T-helper 17 cell (primary cell): ENCODE measurements around the gene STT3B. TPM values are rescaled to one million over a fixed set of nuclear protein-coding genes. Genes with fewer than 3 reads are reported as not detected.

Experiments used
- ATAC-seq: fragments of 150-1000 bp; cut with Tn5 transposase; 2 replicates; pipeline ENCODE4 v1.10.0; 2021; ENCODE audit warnings: mild to moderate bottlenecking, moderate library complexity
- DNase-seq, 3 donors: peaks; one replicate each; pipeline versions ENCODE4 v3.0.0 to v3.0.0-alpha.2; 2020 to 2021
- H3K9me3 ChIP-seq: one replicate; pipeline ENCODE4 v1.7.0; 2013; ENCODE audit warnings: low read length, mild to moderate bottlenecking; ENCODE audit not compliant: control insufficient read depth, poor library complexity, severe bottlenecking
- H3K27ac Mint-ChIP-seq: one replicate; pipeline ENCODE4 v1.8.0; 2022; ENCODE audit warnings: mild to moderate bottlenecking, moderate library complexity, mixed read lengths
- H3K27me3 Mint-ChIP-seq: one replicate; pipeline ENCODE4 v1.8.0; 2022; ENCODE audit warnings: mixed read lengths
- H3K36me3 Mint-ChIP-seq: one replicate; pipeline ENCODE4 v1.8.0; 2022; ENCODE audit warnings: low read depth, mixed read lengths
- H3K4me1 Mint-ChIP-seq: one replicate; pipeline ENCODE4 v1.8.0; 2022; ENCODE audit warnings: mild to moderate bottlenecking, mixed read lengths
- H3K4me3 Mint-ChIP-seq: one replicate; pipeline ENCODE4 v1.8.0; 2022; ENCODE audit warnings: mild to moderate bottlenecking, moderate library complexity, mixed read lengths
- total RNA-seq, 4 donors: library from RNA in 2 of 4; stranded (reverse) in 2 of 4; gene quantifications; one replicate each; pipeline ENCODE4 v1.2.3 and lab custom pipeline; 2022 to 2026

STT3B gene
- 100 to 1,000 TPM; 125 to 151 TPM for total RNA-seq
- total RNA-seq (lab: John Stamatoyannopoulos, UW) = 273 to 275 reads per million in 2 donors

- no peaks in the 10 kb centered on the region for H3K9me3 ChIP-seq
- DNase-seq (peak; percentile 64 to 76 (median 73)), ATAC-seq (peak; percentile 60)
- H3K4me3 Mint-ChIP-seq = peak within 1 kb of the TSS; percentile 97
- peaks cover 19% of the 10 kb centered on the region for H3K4me1 Mint-ChIP-seq
- peaks cover 2% of the 10 kb centered on the region for H3K36me3 Mint-ChIP-seq
- no peaks in the 10 kb centered on the region for H3K27me3 Mint-ChIP-seq
- H3K27ac Mint-ChIP-seq = peak within 1 kb of the TSS; percentile 96
Observed at GRCh38 chr3:31532587-31533168, at the start of gene STT3B. Gene STT3B (plus strand): TSS chr3:31532925. CDS start chr3:31532999, 74 bp downstream.

- Mint-ChIP-seq H3K27ac (no peak overlapping the region), H3K27me3 (no peaks in the 10 kb centered on the region), H3K4me3 (no peak overlapping the region), H3K36me3 (peaks cover 2% of the 10 kb centered on the region), H3K4me1 (no peaks in the 10 kb centered on the region)
- no peak for DNase-seq
- ATAC-seq = no peak
- H3K9me3 ChIP-seq = no peaks in the 10 kb centered on the region
Observed at GRCh38 chr3:31483776-31484175, 48.9 kb upstream of the STT3B start.

- DNase-seq = no peak
- H3K27me3 Mint-ChIP-seq = no peaks in the 10 kb centered on the region
- no peak overlapping the region for H3K27ac Mint-ChIP-seq
- H3K9me3 ChIP-seq = no peaks in the 10 kb centered on the region
- ATAC-seq = no peak
- H3K4me3 Mint-ChIP-seq = no peak overlapping the region
- H3K36me3 Mint-ChIP-seq = peaks cover 2% of the 10 kb centered on the region
- H3K4me1 Mint-ChIP-seq = no peaks in the 10 kb centered on the region
Observed at GRCh38 chr3:31485196-31485595, 47.5 kb upstream of the STT3B start.

GRCh38 chr3:31486865-31487533 is 45.7 kb upstream of the STT3B start:
- no peaks in the 10 kb centered on the region for H3K27me3 Mint-ChIP-seq
- H3K27ac Mint-ChIP-seq = no peak overlapping the region
- H3K4me1 Mint-ChIP-seq = no peaks in the 10 kb centered on the region
- ATAC-seq (no peak), DNase-seq (no peak)
- no peaks in the 10 kb centered on the region for H3K36me3 Mint-ChIP-seq
- H3K9me3 ChIP-seq = no peaks in the 10 kb centered on the region
- no peak overlapping the region for H3K4me3 Mint-ChIP-seq

GRCh38 chr3:31488475-31489017 is 44.2 kb upstream of the STT3B start:
- Mint-ChIP-seq H3K36me3 (no peaks in the 10 kb centered on the region), H3K4me3 (no peak overlapping the region), H3K27ac (no peak overlapping the region), H3K27me3 (no peaks in the 10 kb centered on the region), H3K4me1 (no peaks in the 10 kb centered on the region)
- DNase-seq (no peak), ATAC-seq (no peak)
- no peaks in the 10 kb centered on the region for H3K9me3 ChIP-seq

GRCh38 chr3:31490502-31490901 is 42.2 kb upstream of the STT3B start:
- H3K4me1 Mint-ChIP-seq = no peaks in the 10 kb centered on the region
- no peak for DNase-seq

GRCh38 chr3:31491660-31492059 is 41.1 kb upstream of the STT3B start:
- DNase-seq (no peak), ATAC-seq (no peak)
- no peak overlapping the region for H3K27ac Mint-ChIP-seq
- H3K4me1 Mint-ChIP-seq = no peaks in the 10 kb centered on the region
- no peaks in the 10 kb centered on the region for H3K9me3 ChIP-seq
- no peak overlapping the region for H3K4me3 Mint-ChIP-seq
- H3K36me3 Mint-ChIP-seq = no peaks in the 10 kb centered on the region
- no peaks in the 10 kb centered on the region for H3K27me3 Mint-ChIP-seq

More at GRCh38 chr3:31490502-31490901, 42.2 kb upstream of the STT3B start:
- Mint-ChIP-seq H3K4me3 (no peak overlapping the region), H3K36me3 (no peaks in the 10 kb centered on the region), H3K27me3 (no peaks in the 10 kb centered on the region), H3K27ac (no peak overlapping the region)
- no peak for ATAC-seq
- no peaks in the 10 kb centered on the region for H3K9me3 ChIP-seq

- Mint-ChIP-seq H3K4me1 (no peaks in the 10 kb centered on the region), H3K36me3 (no peaks in the 10 kb centered on the region), H3K27ac (no peak overlapping the region), H3K27me3 (no peaks in the 10 kb centered on the region), H3K4me3 (no peak overlapping the region)
- ATAC-seq (no peak), DNase-seq (no peak)
- H3K9me3 ChIP-seq = no peaks in the 10 kb centered on the region
Observed at GRCh38 chr3:31493149-31493548, 39.6 kb upstream of the STT3B start.

- H3K36me3 Mint-ChIP-seq = no peaks in the 10 kb centered on the region
- H3K27ac Mint-ChIP-seq = no peak overlapping the region
- no peaks in the 10 kb centered on the region for H3K27me3 Mint-ChIP-seq
- no peak overlapping the region for H3K4me3 Mint-ChIP-seq
- H3K9me3 ChIP-seq = no peaks in the 10 kb centered on the region
- DNase-seq (no peak), ATAC-seq (no peak)
- H3K4me1 Mint-ChIP-seq = no peaks in the 10 kb centered on the region
Observed at GRCh38 chr3:31495971-31496665, 36.6 kb upstream of the STT3B start.

GRCh38 chr3:31498791-31499190 is 33.9 kb upstream of the STT3B start:
- Mint-ChIP-seq H3K36me3 (no peaks in the 10 kb centered on the region), H3K4me3 (no peak overlapping the region), H3K27ac (no peak overlapping the region), H3K27me3 (no peaks in the 10 kb centered on the region), H3K4me1 (peaks cover 8% of the 10 kb centered on the region)
- no peak for DNase-seq
- no peaks in the 10 kb centered on the region for H3K9me3 ChIP-seq
- ATAC-seq = no peak

- no peaks in the 10 kb centered on the region for H3K9me3 ChIP-seq
- Mint-ChIP-seq H3K4me3 (no peak overlapping the region), H3K36me3 (no peaks in the 10 kb centered on the region), H3K27ac (no peak overlapping the region), H3K4me1 (peaks cover 8% of the 10 kb centered on the region), H3K27me3 (no peaks in the 10 kb centered on the region)
- no peak for ATAC-seq
- DNase-seq = no peak
Observed at GRCh38 chr3:31499281-31499680, 33.4 kb upstream of the STT3B start.

GRCh38 chr3:31502803-31503221 is 29.9 kb upstream of the STT3B start:
- ATAC-seq = no peak
- no peaks in the 10 kb centered on the region for H3K27me3 Mint-ChIP-seq
- no peaks in the 10 kb centered on the region for H3K36me3 Mint-ChIP-seq
- peaks cover 27% of the 10 kb centered on the region for H3K4me1 Mint-ChIP-seq
- H3K9me3 ChIP-seq = no peaks in the 10 kb centered on the region
- H3K27ac Mint-ChIP-seq = peak overlapping the region; percentile 66
- no peak overlapping the region for H3K4me3 Mint-ChIP-seq
- DNase-seq = no peak

GRCh38 chr3:31503456-31503855 is 29.3 kb upstream of the STT3B start:
- peaks cover 32% of the 10 kb centered on the region for H3K4me1 Mint-ChIP-seq
- ATAC-seq = no peak
- H3K9me3 ChIP-seq = no peaks in the 10 kb centered on the region
- no peak overlapping the region for H3K4me3 Mint-ChIP-seq
- H3K27ac Mint-ChIP-seq = no peak overlapping the region
- no peaks in the 10 kb centered on the region for H3K27me3 Mint-ChIP-seq
- DNase-seq = no peak
- H3K36me3 Mint-ChIP-seq = no peaks in the 10 kb centered on the region
